OCI-LY3 (cell line): ENCODE results near the gene ARHGAP21.

Experiments used
- H2AFZ ChIP-seq: fragments of 200-600, 300-600 bp; shearing (Covaris generic); 2 replicates; pipeline ENCODE4 v1.6.0; 2014; ENCODE audit warnings: antibody characterized with exemption, low read depth, low read length
- H3K27ac ChIP-seq: fragments of 200-600, 300-600 bp; sonication (generic); 2 replicates; pipeline ENCODE4 v1.5.1; 2014; ENCODE audit warnings: mild to moderate bottlenecking, low read length, moderate library complexity, mixed read lengths
- H3K27me3 ChIP-seq: fragments of 200-600, 300-600 bp; sonication (generic); 2 replicates; pipeline ENCODE4 v1.6.1; 2014; ENCODE audit warnings: low read depth, low read length, mixed read lengths
- H3K36me3 ChIP-seq: fragments of 200-600, 300-600 bp; sonication (generic); replicated peaks from 2 replicates; pipeline ENCODE3; 2014; ENCODE audit warnings: low read depth, low read length, mixed read lengths
- H3K4me1 ChIP-seq: fragments of 300-600, 200-600 bp; sonication (generic); 2 replicates; pipeline ENCODE4 v1.6.1; 2014; ENCODE audit warnings: low read length, mixed read lengths
- H3K4me2 ChIP-seq: fragments of 200-600, 300-600 bp; sonication (generic); 2 replicates; pipeline ENCODE4 v1.6.1; 2014; ENCODE audit warnings: low read length, mixed read lengths
- H3K4me3 ChIP-seq: fragments of 300-600, 200-600 bp; sonication (generic); 2 replicates; pipeline ENCODE4 v1.5.1; 2014; ENCODE audit warnings: antibody characterized with exemption, mild to moderate bottlenecking, low read length, moderate library complexity
- H3K79me2 ChIP-seq: fragments of 300-600, 200-600 bp; shearing (Covaris generic); 2 replicates; pipeline ENCODE4 v1.6.1; 2014; ENCODE audit warnings: mild to moderate bottlenecking, low read length, mixed read lengths
- H3K9ac ChIP-seq: fragments of 300-600, 200-600 bp; shearing (Covaris generic); 2 replicates; pipeline ENCODE4 v1.6.0; 2014; ENCODE audit warnings: mild to moderate bottlenecking, low read length, moderate library complexity
- H3K9me3 ChIP-seq: fragments of 200-600, 300-600 bp; shearing (Covaris generic); 2 replicates; pipeline ENCODE4 v1.6.1; 2014; ENCODE audit warnings: low read length, mixed read lengths; ENCODE audit not compliant: insufficient read depth
- H4K20me1 ChIP-seq: fragments of 200-600, 300-600 bp; sonication (generic); 2 replicates; pipeline ENCODE4 v1.6.1; 2016; ENCODE audit warnings: low read length, mixed read lengths; ENCODE audit not compliant: insufficient read depth
- EZH2phosphoT487 ChIP-seq: fragments of 200-600 bp; shearing (Covaris generic); IDR thresholded peaks from 2 replicates; pipeline ENCODE4 v1.6.1; 2018; ENCODE audit warnings: antibody characterized with exemption, mixed run types, low read depth
- TF ChIP-seq, protein P1 (sequence below): fragments of 200-600, 300-600 bp; sonication (generic); IDR thresholded peaks from 2 replicates; pipeline ENCODE4 v1.5.1; 2014; ENCODE audit warnings: antibody characterized with exemption, low read length, low read depth

The ARHGAP21 gene

DNA sequence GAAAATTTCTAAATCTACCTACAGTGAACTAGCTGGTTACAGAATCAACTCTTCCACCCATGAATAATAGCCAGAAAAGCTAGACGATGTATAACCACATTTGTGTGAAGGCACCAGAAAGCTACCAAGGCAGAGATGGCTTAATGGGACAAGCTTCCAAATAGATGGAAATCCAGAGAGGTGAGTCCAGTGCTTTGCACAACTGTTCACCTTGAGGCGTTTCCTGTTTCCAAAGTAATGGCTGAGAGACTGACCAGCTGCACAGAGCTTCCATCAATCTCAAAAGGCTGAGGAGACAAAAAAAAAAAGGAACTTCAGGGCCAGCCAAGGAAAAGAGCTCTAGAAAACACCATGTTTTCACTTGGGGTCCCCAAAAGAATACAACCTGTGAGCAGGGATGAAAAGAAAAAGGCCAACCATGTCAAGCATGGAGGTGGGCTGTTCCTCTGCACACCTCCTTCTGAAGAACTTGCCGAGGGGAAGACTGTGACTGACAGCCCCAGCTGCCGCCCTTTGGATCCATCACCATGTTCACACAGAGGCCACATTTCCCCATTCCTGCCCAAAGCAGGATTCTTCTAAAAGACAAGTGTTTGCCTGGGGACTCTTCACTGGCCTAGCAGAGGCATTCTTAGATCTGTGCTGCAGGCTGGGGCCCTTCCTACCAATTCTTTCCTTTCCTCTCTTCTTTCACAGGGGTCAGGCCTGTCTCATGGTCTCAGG lies 72.9 kb downstream of the ARHGAP21 start:
- no peak overlapping the region for H3K9ac ChIP-seq
- H3K4me2 ChIP-seq = no peak overlapping the region
- no peaks in the 10 kb centered on the region for H3K79me2 ChIP-seq
- H3K36me3 ChIP-seq = no peaks in the 10 kb centered on the region
- H3K4me1 ChIP-seq = peaks cover 27% of the 10 kb centered on the region
- H3K4me3 ChIP-seq = no peak overlapping the region
- no peak overlapping the region for H3K27ac ChIP-seq
- no peak for TF ChIP-seq EZH2phosphoT487
- TF ChIP-seq, protein P1, sequence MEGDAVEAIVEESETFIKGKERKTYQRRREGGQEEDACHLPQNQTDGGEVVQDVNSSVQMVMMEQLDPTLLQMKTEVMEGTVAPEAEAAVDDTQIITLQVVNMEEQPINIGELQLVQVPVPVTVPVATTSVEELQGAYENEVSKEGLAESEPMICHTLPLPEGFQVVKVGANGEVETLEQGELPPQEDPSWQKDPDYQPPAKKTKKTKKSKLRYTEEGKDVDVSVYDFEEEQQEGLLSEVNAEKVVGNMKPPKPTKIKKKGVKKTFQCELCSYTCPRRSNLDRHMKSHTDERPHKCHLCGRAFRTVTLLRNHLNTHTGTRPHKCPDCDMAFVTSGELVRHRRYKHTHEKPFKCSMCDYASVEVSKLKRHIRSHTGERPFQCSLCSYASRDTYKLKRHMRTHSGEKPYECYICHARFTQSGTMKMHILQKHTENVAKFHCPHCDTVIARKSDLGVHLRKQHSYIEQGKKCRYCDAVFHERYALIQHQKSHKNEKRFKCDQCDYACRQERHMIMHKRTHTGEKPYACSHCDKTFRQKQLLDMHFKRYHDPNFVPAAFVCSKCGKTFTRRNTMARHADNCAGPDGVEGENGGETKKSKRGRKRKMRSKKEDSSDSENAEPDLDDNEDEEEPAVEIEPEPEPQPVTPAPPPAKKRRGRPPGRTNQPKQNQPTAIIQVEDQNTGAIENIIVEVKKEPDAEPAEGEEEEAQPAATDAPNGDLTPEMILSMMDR = no peak
- peaks cover 8% of the 10 kb centered on the region; the same call in 1 of the 2 replicates for H3K27me3 ChIP-seq
- H4K20me1 ChIP-seq = peaks cover 9% of the 10 kb centered on the region; the same call in 1 of the 2 replicates
- no peak overlapping the region for H2AFZ ChIP-seq
- H3K9me3 ChIP-seq = no peaks in the 10 kb centered on the region

DNA sequence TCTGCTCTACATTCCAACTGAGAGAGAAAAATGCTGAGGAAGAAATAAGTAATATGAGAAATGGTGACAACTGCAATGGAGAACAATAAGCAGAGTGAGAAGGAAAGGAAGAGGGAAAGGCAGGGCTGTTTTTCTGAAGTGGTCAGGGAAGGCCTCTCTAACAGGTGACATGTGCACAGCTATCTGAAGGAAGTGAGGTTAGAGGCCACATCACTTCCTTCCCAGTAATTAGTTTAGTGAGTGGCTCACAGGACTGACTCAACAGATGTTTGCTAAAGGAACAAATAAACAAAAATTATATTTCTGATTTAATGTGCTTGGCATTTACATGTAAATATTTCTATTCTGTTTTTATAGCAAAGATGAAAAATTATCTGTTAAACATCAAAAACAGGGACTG lies 77.9 kb downstream of the ARHGAP21 start:
- H3K79me2 ChIP-seq = no peaks in the 10 kb centered on the region
- peaks cover 5% of the 10 kb centered on the region for H3K27me3 ChIP-seq
- H2AFZ ChIP-seq = no peak overlapping the region
- TF ChIP-seq, protein P1 = no peak
- no peak for TF ChIP-seq EZH2phosphoT487
- no peaks in the 10 kb centered on the region for H4K20me1 ChIP-seq
- peaks cover 10% of the 10 kb centered on the region; the same call in 1 of the 2 replicates for H3K4me1 ChIP-seq
- H3K36me3 ChIP-seq = no peaks in the 10 kb centered on the region
- no peaks in the 10 kb centered on the region for H3K9me3 ChIP-seq
- no peak overlapping the region for H3K4me3 ChIP-seq
- no peak overlapping the region for H3K27ac ChIP-seq
- H3K9ac ChIP-seq = no peak overlapping the region
- no peak overlapping the region for H3K4me2 ChIP-seq

DNA sequence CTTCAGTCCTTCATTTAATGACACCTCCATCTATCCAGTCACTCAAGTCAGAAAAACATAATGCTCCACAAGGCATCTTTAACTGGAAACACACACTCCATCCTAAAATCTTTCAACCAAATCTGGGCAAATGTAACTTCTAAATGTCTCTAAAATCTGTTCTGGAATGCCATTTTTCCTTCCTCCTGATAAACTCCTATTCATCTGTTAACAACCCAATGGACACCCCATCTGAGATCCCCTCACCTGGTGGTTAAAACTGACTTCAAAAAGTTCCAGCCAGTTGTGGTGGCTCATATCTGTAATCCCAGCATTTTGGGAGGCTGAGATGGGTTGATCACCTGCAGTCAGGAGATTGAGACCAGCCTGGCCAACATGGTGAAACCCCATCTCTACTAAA lies 78.7 kb downstream of the ARHGAP21 start:
- Histone ChIP-seq H4K20me1 (no peaks in the 10 kb centered on the region), H2AFZ (no peak overlapping the region), H3K4me1 (peaks cover 10% of the 10 kb centered on the region; the same call in 1 of the 2 replicates), H3K27ac (no peak overlapping the region), H3K4me3 (no peak overlapping the region), H3K4me2 (no peak overlapping the region), H3K9ac (no peak overlapping the region), H3K9me3 (no peaks in the 10 kb centered on the region), H3K36me3 (no peaks in the 10 kb centered on the region), H3K79me2 (no peaks in the 10 kb centered on the region), H3K27me3 (peaks cover 3% of the 10 kb centered on the region; the same call in 1 of the 2 replicates)
- no peak for TF ChIP-seq EZH2phosphoT487
- TF ChIP-seq, protein P1 = no peak

DNA sequence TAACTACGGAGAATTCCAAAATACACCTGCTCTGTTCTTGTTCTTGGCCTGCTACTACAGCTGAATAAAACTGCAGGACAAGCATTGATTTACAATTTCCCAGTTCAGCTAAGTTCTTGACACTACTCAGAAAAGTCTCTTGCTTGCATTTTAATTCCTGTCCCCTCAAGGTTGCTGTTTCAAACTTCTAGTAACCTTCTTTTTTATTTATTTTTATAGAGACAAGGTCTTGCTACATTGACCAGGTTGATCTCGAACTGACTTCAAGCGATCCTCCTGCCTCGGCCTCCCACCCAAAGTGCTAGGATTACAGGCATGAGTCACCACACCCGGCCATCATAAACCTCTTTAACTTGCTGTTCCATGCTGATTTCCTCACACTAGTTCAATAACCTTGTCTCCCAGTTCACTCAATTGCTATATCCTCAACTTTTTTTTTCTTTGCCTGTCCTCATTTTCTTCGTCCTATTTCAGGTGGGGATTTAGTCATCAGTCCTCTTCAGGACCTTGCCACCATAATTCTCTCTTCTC lies 79.9 kb downstream of the ARHGAP21 start:
- Histone ChIP-seq H3K27me3 (peaks cover 3% of the 10 kb centered on the region; the same call in 1 of the 2 replicates), H3K9ac (no peak overlapping the region), H3K4me1 (peaks cover 10% of the 10 kb centered on the region; the same call in 1 of the 2 replicates), H3K4me3 (no peak overlapping the region), H4K20me1 (no peaks in the 10 kb centered on the region), H3K4me2 (no peak overlapping the region), H2AFZ (no peak overlapping the region), H3K79me2 (no peaks in the 10 kb centered on the region), H3K36me3 (no peaks in the 10 kb centered on the region), H3K9me3 (no peaks in the 10 kb centered on the region), H3K27ac (no peak overlapping the region)
- TF ChIP-seq, protein P1 = no peak
- no peak for TF ChIP-seq EZH2phosphoT487
